H9 (cell line): Measurements from ENCODE around the gene MPZL3. TPM values are rescaled to one million over a fixed set of nuclear protein-coding genes. Genes with fewer than 3 reads are reported as not detected.

ENCODE experiments used
- DNase-seq: peaks from one replicate; pipeline ENCODE4 v3.0.0-alpha.2; 2017
- H2AFZ ChIP-seq: one replicate; pipeline ENCODE4 v1.6.1; 2013; ENCODE audit warnings: mild to moderate bottlenecking, low read length, control low read depth, moderate library complexity
- H2AK5ac ChIP-seq: 2 replicates; pipeline ENCODE4 v1.6.1; 2013; ENCODE audit warnings: low read length, control low read depth, mixed read lengths; ENCODE audit not compliant: insufficient read length
- H2BK120ac ChIP-seq: one replicate; pipeline ENCODE4 v1.6.1; 2013; ENCODE audit warnings: low read depth, mild to moderate bottlenecking, low read length, control low read depth, inconsistent platforms; ENCODE audit not compliant: poor library complexity, severe bottlenecking
- H2BK12ac ChIP-seq: 2 replicates; pipeline ENCODE4 v1.6.1; 2013; ENCODE audit warnings: low read length, control low read depth, mixed read lengths, low read depth; ENCODE audit not compliant: insufficient read length
- H2BK15ac ChIP-seq: 2 replicates; pipeline ENCODE4 v1.6.1; 2013; ENCODE audit warnings: low read depth, low read length, control low read depth
- H2BK20ac ChIP-seq: one replicate; pipeline ENCODE4 v1.6.1; 2013; ENCODE audit warnings: low read depth, mild to moderate bottlenecking, low read length, control low read depth, inconsistent platforms; ENCODE audit not compliant: poor library complexity, severe bottlenecking
- H2BK5ac ChIP-seq: 2 replicates; pipeline ENCODE4 v1.6.1; 2013; ENCODE audit warnings: low read length, control low read depth, mixed read lengths; ENCODE audit not compliant: insufficient read length
- H3K14ac ChIP-seq: 2 replicates; pipeline ENCODE4 v1.6.1; 2013; ENCODE audit warnings: low read length, control low read depth; ENCODE audit not compliant: insufficient read depth
- H3K18ac ChIP-seq: 2 replicates; pipeline ENCODE4 v1.6.1; 2013; ENCODE audit warnings: low read depth, mild to moderate bottlenecking, mixed read lengths, low read length, control low read depth; ENCODE audit not compliant: insufficient read length
- H3K23ac ChIP-seq: 2 replicates; pipeline ENCODE4 v1.6.1; 2013; ENCODE audit warnings: low read length, control low read depth, mixed read lengths, low read depth; ENCODE audit not compliant: insufficient read length
- H3K23me2 ChIP-seq: 2 replicates; pipeline ENCODE4 v1.6.1; 2013; ENCODE audit warnings: low read depth, mild to moderate bottlenecking, mixed read lengths, low read length, control low read depth; ENCODE audit not compliant: insufficient read length, poor library complexity, severe bottlenecking
- H3K27ac ChIP-seq: 2 replicates; pipeline ENCODE4 v1.5.1; 2013; ENCODE audit warnings: low read length, control low read depth, mixed read lengths, low read depth; ENCODE audit not compliant: insufficient read length
- H3K27me3 ChIP-seq: 2 replicates; pipeline ENCODE4 v1.6.1; 2013; ENCODE audit warnings: low read length, control low read depth, inconsistent platforms; ENCODE audit not compliant: insufficient read depth
- H3K4ac ChIP-seq: 2 replicates; pipeline ENCODE4 v1.6.1; 2013; ENCODE audit warnings: low read depth, mild to moderate bottlenecking, control low read depth, inconsistent platforms, low read length, moderate library complexity
- H3K4me1 ChIP-seq: 2 replicates; pipeline ENCODE4 v1.6.1; 2013; ENCODE audit warnings: low read length, control low read depth, inconsistent platforms; ENCODE audit not compliant: insufficient read depth
- H3K4me2 ChIP-seq: 2 replicates; pipeline ENCODE4 v1.6.1; 2013; ENCODE audit warnings: low read length, control low read depth, mixed read lengths; ENCODE audit not compliant: insufficient read length, insufficient read depth
- H3K56ac ChIP-seq: 2 replicates; pipeline ENCODE4 v1.6.1; 2013; ENCODE audit warnings: low read depth, mild to moderate bottlenecking, mixed read lengths, low read length, control low read depth; ENCODE audit not compliant: insufficient read length
- H3K79me1 ChIP-seq: 2 replicates; pipeline ENCODE4 v1.6.1; 2013; ENCODE audit warnings: low read depth, mild to moderate bottlenecking, moderate library complexity, low read length, control low read depth, inconsistent platforms; ENCODE audit not compliant: insufficient read depth, poor library complexity, severe bottlenecking
- H3K79me2 ChIP-seq: 2 replicates; pipeline ENCODE4 v1.6.1; 2013; ENCODE audit warnings: low read length, control low read depth, inconsistent platforms; ENCODE audit not compliant: insufficient read depth
- H3K9ac ChIP-seq: 2 replicates; pipeline ENCODE4 v1.6.1; 2013; ENCODE audit warnings: low read length, control low read depth, mixed read lengths; ENCODE audit not compliant: insufficient read length; ENCODE audit errors: extremely low read depth
- H3K9me3 ChIP-seq: one replicate; pipeline ENCODE4 v1.6.1; 2013; ENCODE audit warnings: low read depth, low read length, inconsistent platforms; ENCODE audit not compliant: control insufficient read depth
- H3T11ph ChIP-seq: one replicate; pipeline ENCODE4 v1.6.1; 2013; ENCODE audit warnings: mild to moderate bottlenecking, low read length, control low read depth, inconsistent platforms
- H4K20me1 ChIP-seq: one replicate; pipeline ENCODE4 v1.6.1; 2013; ENCODE audit not compliant: control insufficient read depth, insufficient read length, insufficient read depth
- H4K5ac ChIP-seq: 2 replicates; pipeline ENCODE4 v1.6.1; 2013; ENCODE audit warnings: low read depth, mild to moderate bottlenecking, mixed read lengths, low read length, control low read depth; ENCODE audit not compliant: insufficient read length
- H4K8ac ChIP-seq: replicated peaks from 2 replicates; pipeline ENCODE4 v1.6.1; 2013; ENCODE audit warnings: low read length, control low read depth, mixed read lengths, low read depth; ENCODE audit not compliant: insufficient read length
- H4K91ac ChIP-seq: 2 replicates; pipeline ENCODE4 v1.6.1; 2013; ENCODE audit warnings: low read depth, mild to moderate bottlenecking, moderate library complexity, mixed read lengths, low read length, control low read depth; ENCODE audit not compliant: insufficient read length
- H3K27ac Mint-ChIP-seq, 3 experiments: 2 replicates in 2 of 3; 3 replicates in 1 of 3; pipeline ENCODE4 v1.8.0; 2020 to 2021; ENCODE audit warnings: mixed read lengths in 3 of 3, mild to moderate bottlenecking in 1 of 3, moderate library complexity in 1 of 3
- H3K27me3 Mint-ChIP-seq: 2 replicates; pipeline ENCODE4 v1.8.0; 2021; ENCODE audit warnings: low read depth, mild to moderate bottlenecking, moderate library complexity, mixed read lengths
- H3K36me3 Mint-ChIP-seq, 3 experiments: 2 replicates in 2 of 3; 3 replicates in 1 of 3; pipeline ENCODE4 v1.8.0; 2020 to 2021; ENCODE audit warnings: low read depth in 3 of 3, mixed read lengths in 3 of 3; ENCODE audit not compliant: insufficient read depth in 1 of 3
- H3K4me1 Mint-ChIP-seq, 2 experiments: 2 replicates each; pipeline ENCODE4 v1.8.0; 2020; ENCODE audit warnings: mixed read lengths in 2 of 2
- H3K4me3 Mint-ChIP-seq, 2 experiments: 2 replicates in 1 of 2; 3 replicates in 1 of 2; pipeline ENCODE4 v1.8.0; 2020 to 2021; ENCODE audit warnings: mild to moderate bottlenecking in 2 of 2, mixed read lengths in 2 of 2, moderate library complexity in 1 of 2
- H3K9me3 Mint-ChIP-seq, 2 experiments: 2 replicates in 1 of 2; 3 replicates in 1 of 2; pipeline ENCODE4 v1.8.0; 2020; ENCODE audit warnings: mild to moderate bottlenecking in 2 of 2, mixed read lengths in 2 of 2, moderate library complexity in 1 of 2
- CTCF ChIP-seq: fragments of 200-600 bp; sonication (generic); conservative IDR thresholded peaks from 3 replicates; pipeline ENCODE4 v1.8.0; 2021; ENCODE audit warnings: antibody characterized with exemption, mild to moderate bottlenecking
- WGBS: extraction: QIAGEN DNeasy Blood & Tissue Kit; methylation state at CpG from one replicate; pipeline ENCODE4 v1.1.7; 2013; ENCODE audit warnings: missing lambda C conversion rate, low lambda C conversion rate, mixed read lengths; ENCODE audit not compliant: insufficient read length; ENCODE audit errors: extremely low coverage; 5-methylcytosine and 5-hydroxymethylcytosine counted together
- total RNA-seq: library from RNA; stranded (reverse); gene quantifications from 2 replicates; pipeline ENCODE4 v1.2.1, GENCODE V29; 2021

MPZL3 gene
- total RNA-seq, 1 experiment from 2014 or later: 2.6 TPM

GRCh38 chr11:118258410-118258809 is 6.2 kb upstream of the MPZL3 start:
- no peak overlapping the region for H2BK15ac ChIP-seq
- H4K91ac ChIP-seq: no peak overlapping the region
- no peak overlapping the region for H2BK12ac ChIP-seq
- no peak overlapping the region for H3T11ph ChIP-seq
- no peak overlapping the region for H3K27ac ChIP-seq
- peaks cover 2% of the 10 kb centered on the region; the same call in 1 of the 2 replicates for H3K27me3 ChIP-seq
- no peak overlapping the region for H2BK5ac ChIP-seq
- no peak overlapping the region for H3K23ac ChIP-seq
- H3K79me2 ChIP-seq: no peaks in the 10 kb centered on the region
- WGBS: no CpG with 5 or more reads among the region's 1 CpG
- H3K9me3 ChIP-seq: no peaks in the 10 kb centered on the region
- H3K14ac ChIP-seq: no peak overlapping the region
- H2AFZ ChIP-seq: no peak overlapping the region
- no peak overlapping the region for H4K8ac ChIP-seq
- no peak overlapping the region for H2BK120ac ChIP-seq
- H4K20me1 ChIP-seq: no peaks in the 10 kb centered on the region
- no peak for DNase-seq
- TF ChIP-seq CTCF: peak; percentile 54
- no peak overlapping the region for H3K4ac ChIP-seq
- Mint-ChIP-seq H3K4me1 (peaks cover 1 to 12% of the 10 kb centered on the region in 2 experiments), H3K4me3 (no peak overlapping the region), H3K9me3 (no peaks in the 10 kb centered on the region; a peak in 1 of 5 replicates), H3K27ac (no peak overlapping the region), H3K36me3 (no peaks in the 10 kb centered on the region), H3K27me3 (peaks cover 80% of the 10 kb centered on the region)
- H2AK5ac ChIP-seq: no peak overlapping the region
- H3K56ac ChIP-seq: no peak overlapping the region
- no peaks in the 10 kb centered on the region for H3K79me1 ChIP-seq
- H3K4me1 ChIP-seq: no peaks in the 10 kb centered on the region; the same call in 1 of the 2 replicates
- H4K5ac ChIP-seq: no peak overlapping the region
- H3K18ac ChIP-seq: no peak overlapping the region
- H2BK20ac ChIP-seq: no peak overlapping the region
- H3K9ac ChIP-seq: no peak overlapping the region
- no peak overlapping the region for H3K4me2 ChIP-seq
- no peaks in the 10 kb centered on the region for H3K23me2 ChIP-seq
